ENCODE measurements around the gene MGST3. TPM values are rescaled to one million over a fixed set of nuclear protein-coding genes. Genes with fewer than 3 reads are reported as not detected.

Gene MGST3
- total and polyA plus RNA-seq, 2 of the 13 experiments (the other 11 are each of a cell fraction or from before 2014, with no cell fraction given) = 59.7 to 61.2 TPM

DNA sequence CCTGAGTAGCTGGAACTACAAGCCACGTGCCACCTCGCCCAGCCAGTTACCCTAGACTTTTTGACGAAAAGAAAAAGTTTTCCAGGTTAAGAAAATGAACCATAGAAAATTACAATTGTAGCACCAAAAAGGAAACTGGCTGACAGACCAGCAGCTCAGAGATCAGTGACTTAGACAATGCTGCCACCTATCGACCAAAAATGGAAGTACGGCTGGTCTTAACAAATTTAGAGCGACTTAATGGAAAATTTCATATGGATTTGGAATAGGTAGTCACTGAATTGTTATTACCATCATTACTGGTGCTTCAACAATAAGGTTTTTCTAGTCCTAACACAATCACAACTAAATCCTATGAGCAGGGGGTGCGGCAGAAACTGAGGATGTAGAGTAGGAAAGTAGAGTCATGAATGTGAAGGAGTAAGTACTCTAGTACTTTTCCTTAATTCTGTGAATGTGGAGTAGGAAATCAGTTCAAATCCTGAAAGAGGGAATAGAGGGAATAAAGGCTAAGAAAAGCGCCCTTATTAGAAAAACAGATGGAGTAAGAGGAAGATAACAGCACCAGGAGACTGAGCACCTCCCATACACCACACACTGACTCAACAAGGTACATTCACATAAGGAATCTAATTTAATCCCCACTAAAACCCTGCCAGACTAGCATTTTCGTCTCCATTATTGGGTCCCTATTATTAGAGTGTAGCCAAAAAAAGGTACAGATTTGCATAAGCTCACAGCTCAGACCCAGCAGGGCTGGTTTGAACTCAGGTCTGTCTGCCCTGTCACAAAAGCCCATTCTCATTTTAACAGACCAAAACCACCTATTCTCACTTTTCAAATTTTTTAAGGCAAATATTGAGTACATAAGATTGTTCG lies 37.9 kb upstream of the MGST3 start:
- ATAC-seq (peak; percentile 60; the same call in 2 of the 3 replicates), FAIRE-seq (peak; percentile 93), DNase-seq (ENCODE audit: low spot score) (peak; percentile 59)
- in situ Hi-C loops (cut with HindIII; ENCODE audit: extremely low pct_ligation_motif_present, low pct_unique_long_range_greater_than_20kb) (loop anchor here (5.0 to 25.0 kb wide), 2 partner anchors 191 to 456 kb away; no protein-coding TSS in a partner anchor), intact Hi-C loops (cut with micrococcal nuclease; ENCODE audit: unreplicated experiment) (loop anchor here (1.0 to 10.0 kb wide), 5 partner anchors 185 to 478 kb away; no protein-coding TSS in a partner anchor)
- H3K36me3 ChIP-seq (replicated peaks in 1 of 2; ENCODE audit: control insufficient read depth in 1 of 2, insufficient read depth in 2 of 2, low read length in 2 of 2) = no peaks in the 10 kb centered on the region
- WGBS (ENCODE audit: low lambda C conversion rate) = 0% methylated on average over 10 of the region's 10 CpGs
- H3K4me3 ChIP-seq (replicated peaks in 1 of 3; ENCODE audit: insufficient read depth in 1 of 3, low read depth in 2 of 3, low read length in 3 of 3) = no peak overlapping the region
- H3K9ac ChIP-seq (ENCODE audit: insufficient read depth, low read depth, low read length) = no peak overlapping the region
- POLR2A ChIA-PET = no interaction called here
- no peaks in the 10 kb centered on the region for H4K20me1 ChIP-seq (ENCODE audit: insufficient read depth, low read length)
- BruUV-seq (replicated peaks) = no TSS peak
- H3K27ac ChIP-seq (ENCODE audit: extremely low read length, insufficient read depth, low read length) = no peak overlapping the region
- CTCF ChIA-PET (ENCODE audit: low intra/inter-chr PET ratio, low total read pairs) = interaction anchor here (0.9 to 3.7 kb wide), 5 partner anchors 186 to 225 kb away, joined by 3 to 34 read pairs (median 32); no protein-coding TSS in a partner anchor
- no peaks in the 10 kb centered on the region for H3K9me3 ChIP-seq (ENCODE audit: low read length)
- no peaks in the 10 kb centered on the region for H3K27me3 ChIP-seq (ENCODE audit: control insufficient read depth in 1 of 2, insufficient read depth in 2 of 2, low read length in 2 of 2)
- TF ChIP-seq RAD21 (CRISPR knock-in tag; IDR thresholded peaks at IDR 0.05) = peak; percentile 76; the same call in 1 of the 2 replicates
- TF ChIP-seq SMC3 (IDR thresholded peaks at IDR 0.05; ENCODE audit: low read length) = peak; percentile 89
- no peak for TF ChIP-seq TOE1 (CRISPR knock-in tag; IDR thresholded peaks at IDR 0.05)
- TF ChIP-seq STAG1 (CRISPR knock-in tag; IDR thresholded peaks at IDR 0.05) = peak; percentile 94
- peak; percentile 82 for TF ChIP-seq CTCF (CRISPR knock-in tag; IDR thresholded peaks at IDR 0.05)
- TF ChIP-seq, protein P1, sequence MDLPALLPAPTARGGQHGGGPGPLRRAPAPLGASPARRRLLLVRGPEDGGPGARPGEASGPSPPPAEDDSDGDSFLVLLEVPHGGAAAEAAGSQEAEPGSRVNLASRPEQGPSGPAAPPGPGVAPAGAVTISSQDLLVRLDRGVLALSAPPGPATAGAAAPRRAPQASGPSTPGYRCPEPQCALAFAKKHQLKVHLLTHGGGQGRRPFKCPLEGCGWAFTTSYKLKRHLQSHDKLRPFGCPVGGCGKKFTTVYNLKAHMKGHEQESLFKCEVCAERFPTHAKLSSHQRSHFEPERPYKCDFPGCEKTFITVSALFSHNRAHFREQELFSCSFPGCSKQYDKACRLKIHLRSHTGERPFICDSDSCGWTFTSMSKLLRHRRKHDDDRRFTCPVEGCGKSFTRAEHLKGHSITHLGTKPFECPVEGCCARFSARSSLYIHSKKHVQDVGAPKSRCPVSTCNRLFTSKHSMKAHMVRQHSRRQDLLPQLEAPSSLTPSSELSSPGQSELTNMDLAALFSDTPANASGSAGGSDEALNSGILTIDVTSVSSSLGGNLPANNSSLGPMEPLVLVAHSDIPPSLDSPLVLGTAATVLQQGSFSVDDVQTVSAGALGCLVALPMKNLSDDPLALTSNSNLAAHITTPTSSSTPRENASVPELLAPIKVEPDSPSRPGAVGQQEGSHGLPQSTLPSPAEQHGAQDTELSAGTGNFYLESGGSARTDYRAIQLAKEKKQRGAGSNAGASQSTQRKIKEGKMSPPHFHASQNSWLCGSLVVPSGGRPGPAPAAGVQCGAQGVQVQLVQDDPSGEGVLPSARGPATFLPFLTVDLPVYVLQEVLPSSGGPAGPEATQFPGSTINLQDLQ (CRISPR knock-in tag; IDR thresholded peaks at IDR 0.05) = no peak
- TF ChIP-seq, protein P2, sequence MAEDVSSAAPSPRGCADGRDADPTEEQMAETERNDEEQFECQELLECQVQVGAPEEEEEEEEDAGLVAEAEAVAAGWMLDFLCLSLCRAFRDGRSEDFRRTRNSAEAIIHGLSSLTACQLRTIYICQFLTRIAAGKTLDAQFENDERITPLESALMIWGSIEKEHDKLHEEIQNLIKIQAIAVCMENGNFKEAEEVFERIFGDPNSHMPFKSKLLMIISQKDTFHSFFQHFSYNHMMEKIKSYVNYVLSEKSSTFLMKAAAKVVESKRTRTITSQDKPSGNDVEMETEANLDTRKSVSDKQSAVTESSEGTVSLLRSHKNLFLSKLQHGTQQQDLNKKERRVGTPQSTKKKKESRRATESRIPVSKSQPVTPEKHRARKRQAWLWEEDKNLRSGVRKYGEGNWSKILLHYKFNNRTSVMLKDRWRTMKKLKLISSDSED (CRISPR knock-in tag; IDR thresholded peaks at IDR 0.05) = no peak
- H3K79me2 ChIP-seq (ENCODE audit: insufficient read depth, low read length) = no peaks in the 10 kb centered on the region
- H2AFZ ChIP-seq (ENCODE audit: low read length) = no peak overlapping the region
- peaks cover 10% of the 10 kb centered on the region for H3K4me1 ChIP-seq (ENCODE audit: insufficient read depth, low read length)
- H3K4me2 ChIP-seq (ENCODE audit: low read depth, low read length) = no peak overlapping the region
